SIG-M5 (cell line): ENCODE data around the gene B4GALT6.

Source experiments
- DNase-seq: peaks from one replicate; lab custom pipeline; 2025; lab: John Stamatoyannopoulos, UW

Gene B4GALT6

GRCh38 chr18:31633392-31634330, 50.7 kb downstream of the B4GALT6 start:
- no peak for DNase-seq

- no peak for DNase-seq
Observed at GRCh38 chr18:31632356-31632755, 52.0 kb downstream of the B4GALT6 start.

GRCh38 chr18:31631526-31631925, 52.9 kb downstream of the B4GALT6 start:
- no peak for DNase-seq

DNA sequence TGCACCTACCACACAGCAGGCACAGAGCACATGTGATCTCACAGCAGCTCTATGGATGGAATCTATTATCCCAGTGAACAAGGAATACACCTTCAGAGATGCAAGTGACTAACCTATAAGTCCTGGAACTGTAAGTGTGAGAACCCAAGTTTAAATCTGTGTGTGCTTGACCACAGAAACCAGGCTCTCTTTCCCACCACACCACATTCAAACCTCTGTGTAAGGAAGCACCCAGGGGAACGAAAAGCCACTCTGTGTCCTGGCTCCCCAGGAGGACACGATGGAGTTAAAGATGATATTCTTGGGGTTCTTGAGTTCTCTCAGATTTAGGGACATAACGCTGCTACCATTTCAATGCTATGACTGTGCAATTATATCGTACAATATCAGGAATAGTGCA, 53.8 kb downstream of the B4GALT6 start:
- no peak for DNase-seq

DNA sequence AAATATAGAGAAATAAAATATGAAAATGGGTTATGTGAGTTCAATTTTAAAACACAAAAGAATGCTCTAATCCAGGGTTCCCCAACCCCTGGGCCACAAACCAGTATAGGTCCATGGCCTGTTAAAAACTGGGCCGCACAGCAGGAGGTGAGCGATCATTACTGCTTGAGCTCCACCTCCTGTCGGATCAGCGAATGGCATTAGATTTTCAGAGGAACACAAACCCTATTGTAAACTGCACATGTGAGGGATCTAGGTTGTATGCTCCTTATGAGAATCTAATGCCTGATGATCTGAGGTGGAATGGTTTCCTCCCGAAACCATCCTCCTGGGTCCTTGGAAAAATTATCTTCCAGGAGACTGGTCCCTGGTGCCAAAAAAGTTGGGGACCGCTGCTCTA, 58.0 kb downstream of the B4GALT6 start:
- no peak for DNase-seq

GRCh38 chr18:31624892-31625640, 59.3 kb downstream of the B4GALT6 start:
- DNase-seq: no peak

DNA sequence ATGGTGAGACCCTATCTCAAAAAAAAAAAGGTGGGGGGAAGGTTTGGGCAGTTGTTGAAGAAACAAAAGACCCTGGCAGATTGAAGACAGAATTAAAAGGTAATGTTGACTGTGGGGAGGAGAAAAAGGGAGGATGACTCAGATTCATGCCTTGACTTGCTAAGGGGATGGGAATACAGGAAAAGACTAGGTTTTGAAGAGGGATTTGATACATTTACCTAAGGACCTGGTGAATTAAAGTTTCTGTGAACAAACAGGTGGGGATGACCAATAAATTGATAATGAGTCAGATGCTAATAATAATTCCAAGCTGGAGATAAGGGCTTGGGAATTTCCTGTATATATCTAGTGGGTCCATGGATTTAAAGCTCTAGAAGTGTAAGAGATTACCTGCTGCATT, 65.1 kb downstream of the B4GALT6 start:
- no peak for DNase-seq

DNA sequence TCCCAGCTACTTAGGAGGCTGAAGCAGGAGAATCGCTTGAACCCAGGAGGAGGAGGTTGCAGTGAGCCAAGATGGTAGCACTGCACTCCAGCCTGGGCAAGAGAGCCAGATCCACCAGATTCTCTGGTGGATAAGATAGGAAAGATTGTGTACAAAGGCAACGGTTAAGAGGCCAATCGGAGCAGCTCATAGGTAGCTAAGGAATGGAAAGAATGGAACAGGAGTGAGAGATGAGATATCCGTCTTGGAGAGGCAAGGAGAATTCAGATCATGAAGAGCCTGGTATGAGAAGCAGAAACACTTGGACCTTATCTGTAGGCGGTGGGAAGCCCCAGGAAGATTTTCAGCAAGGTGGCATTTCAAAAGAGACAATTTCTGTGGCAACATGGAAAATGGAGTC, 65.6 kb downstream of the B4GALT6 start:
- no peak for DNase-seq

- DNase-seq: no peak
Observed at GRCh38 chr18:31617031-31617717, 67.2 kb downstream of the B4GALT6 start.

- DNase-seq: no peak
Observed at GRCh38 chr18:31616586-31616985, 67.8 kb downstream of the B4GALT6 start.

- DNase-seq: no peak
Observed at GRCh38 chr18:31614044-31614443, 70.3 kb downstream of the B4GALT6 start.

DNA sequence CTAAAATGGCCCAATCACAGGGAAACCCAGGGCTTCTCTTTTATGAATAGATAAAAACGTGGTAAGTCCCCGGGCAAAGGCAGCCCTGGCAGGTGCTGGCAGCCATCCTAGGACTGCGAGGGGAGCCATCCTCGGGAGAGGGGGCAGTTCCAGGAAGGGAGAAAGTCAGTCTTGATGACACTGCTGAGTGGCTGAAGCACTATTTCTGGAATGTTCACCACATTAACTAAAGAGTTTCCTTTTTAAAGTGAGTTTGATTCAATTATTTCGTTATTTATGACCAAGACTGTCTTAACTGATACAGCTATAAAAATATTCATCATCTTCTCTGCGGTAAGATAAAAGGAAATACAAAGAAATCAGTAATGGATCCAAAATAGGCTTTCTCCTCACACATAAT, 72.3 kb downstream of the B4GALT6 start:
- DNase-seq: no peak

GRCh38 chr18:31611511-31611910, 72.9 kb downstream of the B4GALT6 start:
- no peak for DNase-seq

GRCh38 chr18:31610286-31611205, 73.8 kb downstream of the B4GALT6 start:
- DNase-seq: no peak

DNA sequence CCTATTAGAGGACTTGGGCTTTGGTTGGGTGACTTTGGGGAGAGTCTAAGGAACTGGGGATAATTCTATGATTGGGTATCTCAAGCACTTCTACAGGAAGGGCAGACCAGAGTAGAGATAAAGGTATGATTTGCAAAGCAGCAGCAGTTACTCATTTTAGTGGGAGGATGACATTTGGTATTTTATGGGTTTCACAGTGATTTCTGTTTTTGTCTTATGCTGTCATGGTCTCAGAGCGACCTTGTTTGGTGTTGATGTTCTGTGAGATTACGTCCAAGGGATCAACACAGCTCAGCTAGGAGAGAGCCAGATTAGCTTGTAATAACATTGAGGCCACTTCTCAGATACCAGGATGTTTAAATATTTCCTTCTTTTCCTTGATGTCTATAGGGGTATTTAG, 74.5 kb downstream of the B4GALT6 start:
- no peak for DNase-seq

- DNase-seq: no peak
Observed at GRCh38 chr18:31607384-31607783, 77.0 kb downstream of the B4GALT6 start.

- no peak for DNase-seq
Observed at GRCh38 chr18:31606265-31606664, 78.1 kb downstream of the B4GALT6 start.

- no peak for DNase-seq
Observed at GRCh38 chr18:31603315-31603714, 81.1 kb downstream of the B4GALT6 start.

- no peak for DNase-seq
Observed at GRCh38 chr18:31598021-31598805, 86.2 kb downstream of the B4GALT6 start.

- no peak for DNase-seq
Observed at GRCh38 chr18:31596081-31596872, 88.1 kb downstream of the B4GALT6 start.
